Progenitor cell of endocrine pancreas (in vitro differentiated cells): Measurements from ENCODE around the gene C7orf33. TPM values are rescaled to one million over a fixed set of nuclear protein-coding genes. Genes with fewer than 3 reads are reported as not detected.

ENCODE experiments used
- DNase-seq: peaks from one replicate; pipeline ENCODE4 v3.0.0; 2021; ENCODE audit warnings: low spot score; ENCODE audit not compliant: unreplicated experiment
- H3K27ac Mint-ChIP-seq: 2 replicates; pipeline ENCODE4 v1.8.0; 2021; ENCODE audit warnings: mild to moderate bottlenecking, moderate library complexity, mixed read lengths
- H3K27me3 Mint-ChIP-seq: 2 replicates; pipeline ENCODE4 v1.8.0; 2021; ENCODE audit warnings: mixed read lengths
- H3K36me3 Mint-ChIP-seq: 2 replicates; pipeline ENCODE4 v1.8.0; 2022; ENCODE audit warnings: mixed read lengths; ENCODE audit not compliant: insufficient read depth
- H3K4me1 Mint-ChIP-seq: 2 replicates; pipeline ENCODE4 v1.8.0; 2021; ENCODE audit warnings: low read depth, mixed read lengths
- H3K4me3 Mint-ChIP-seq: 2 replicates; pipeline ENCODE4 v1.8.0; 2021; ENCODE audit warnings: low read depth, mild to moderate bottlenecking, moderate library complexity, mixed read lengths
- H3K9me3 Mint-ChIP-seq: 2 replicates; pipeline ENCODE4 v1.8.0; 2021; ENCODE audit warnings: low read depth, mixed read lengths
- total RNA-seq: library from RNA; stranded (reverse); gene quantifications from 2 replicates; pipeline ENCODE4 v1.2.1, GENCODE V29; 2021
- TF ChIP-seq, protein P1 (sequence below): fragments of 200-600 bp; sonication (generic); IDR thresholded peaks from one replicate; pipeline ENCODE4 v1.5.0; 2021; ENCODE audit warnings: antibody characterized with exemption, mild to moderate bottlenecking; ENCODE audit not compliant: unreplicated experiment

Gene C7orf33
- total RNA-seq, 1 donor from 2014 or later, result not detected

DNA sequence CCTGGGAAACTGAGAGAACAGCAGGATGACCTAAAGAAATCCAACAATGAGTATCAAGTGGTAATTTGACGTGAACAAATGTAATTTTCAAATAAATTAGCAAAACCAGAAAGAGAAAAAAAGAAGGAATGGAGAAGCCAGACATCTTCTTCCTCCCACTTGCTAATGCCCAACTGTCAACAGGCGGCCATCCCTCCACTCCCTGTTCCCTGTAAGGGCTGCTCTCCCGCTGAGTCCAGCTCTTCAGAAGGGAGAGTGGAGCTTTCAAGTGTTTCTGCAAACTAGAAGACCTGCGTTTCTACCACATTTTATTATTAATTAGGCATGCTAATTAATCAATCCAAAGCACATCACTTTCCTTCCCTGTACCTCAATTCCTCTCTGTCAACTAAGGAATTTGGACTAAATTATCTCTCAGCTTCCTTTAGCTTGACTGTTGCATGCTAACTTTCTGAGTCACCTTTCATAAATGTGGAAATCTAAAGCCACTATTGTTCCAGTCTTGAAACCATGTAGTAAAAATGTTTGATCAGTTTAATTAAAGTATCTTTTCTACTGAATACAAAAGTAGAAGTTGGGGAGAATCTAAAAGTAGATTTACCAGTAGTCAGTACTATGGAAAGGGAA is 59.8 kb downstream of the C7orf33 start:
- H3K36me3 Mint-ChIP-seq, result no peaks in the 10 kb centered on the region
- H3K27ac Mint-ChIP-seq, result no peak overlapping the region
- DNase-seq, result no peak
- TF ChIP-seq, protein P1, sequence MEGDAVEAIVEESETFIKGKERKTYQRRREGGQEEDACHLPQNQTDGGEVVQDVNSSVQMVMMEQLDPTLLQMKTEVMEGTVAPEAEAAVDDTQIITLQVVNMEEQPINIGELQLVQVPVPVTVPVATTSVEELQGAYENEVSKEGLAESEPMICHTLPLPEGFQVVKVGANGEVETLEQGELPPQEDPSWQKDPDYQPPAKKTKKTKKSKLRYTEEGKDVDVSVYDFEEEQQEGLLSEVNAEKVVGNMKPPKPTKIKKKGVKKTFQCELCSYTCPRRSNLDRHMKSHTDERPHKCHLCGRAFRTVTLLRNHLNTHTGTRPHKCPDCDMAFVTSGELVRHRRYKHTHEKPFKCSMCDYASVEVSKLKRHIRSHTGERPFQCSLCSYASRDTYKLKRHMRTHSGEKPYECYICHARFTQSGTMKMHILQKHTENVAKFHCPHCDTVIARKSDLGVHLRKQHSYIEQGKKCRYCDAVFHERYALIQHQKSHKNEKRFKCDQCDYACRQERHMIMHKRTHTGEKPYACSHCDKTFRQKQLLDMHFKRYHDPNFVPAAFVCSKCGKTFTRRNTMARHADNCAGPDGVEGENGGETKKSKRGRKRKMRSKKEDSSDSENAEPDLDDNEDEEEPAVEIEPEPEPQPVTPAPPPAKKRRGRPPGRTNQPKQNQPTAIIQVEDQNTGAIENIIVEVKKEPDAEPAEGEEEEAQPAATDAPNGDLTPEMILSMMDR, result no peak
- no peaks in the 10 kb centered on the region for H3K9me3 Mint-ChIP-seq
- H3K4me3 Mint-ChIP-seq, result no peak overlapping the region
- H3K4me1 Mint-ChIP-seq, result peaks cover 9% of the 10 kb centered on the region
- H3K27me3 Mint-ChIP-seq, result no peaks in the 10 kb centered on the region

DNA sequence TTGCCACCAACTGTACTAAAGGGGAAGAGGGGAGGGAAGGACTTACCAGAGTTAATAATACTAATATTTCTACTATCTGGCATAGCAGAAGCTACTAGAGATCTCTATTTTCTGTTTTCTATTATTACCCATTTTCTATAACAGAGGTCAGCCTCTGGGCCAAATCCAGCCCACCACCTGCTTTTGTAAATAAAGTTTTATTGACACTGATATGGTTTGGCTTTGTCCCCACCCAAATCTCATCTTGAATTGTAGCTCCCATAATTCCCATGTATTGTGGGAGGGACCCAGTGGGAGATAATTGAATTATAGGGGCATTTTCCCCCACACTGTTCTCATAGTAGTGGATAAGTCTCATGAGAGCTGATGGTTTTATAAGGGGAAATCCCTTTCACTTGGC is 62.2 kb downstream of the C7orf33 start:
- no peaks in the 10 kb centered on the region for H3K9me3 Mint-ChIP-seq
- no peaks in the 10 kb centered on the region for H3K36me3 Mint-ChIP-seq
- peaks cover 9% of the 10 kb centered on the region for H3K4me1 Mint-ChIP-seq
- TF ChIP-seq, protein P1, result no peak
- no peak overlapping the region for H3K27ac Mint-ChIP-seq
- DNase-seq, result no peak
- no peak overlapping the region for H3K4me3 Mint-ChIP-seq
- H3K27me3 Mint-ChIP-seq, result no peaks in the 10 kb centered on the region

DNA sequence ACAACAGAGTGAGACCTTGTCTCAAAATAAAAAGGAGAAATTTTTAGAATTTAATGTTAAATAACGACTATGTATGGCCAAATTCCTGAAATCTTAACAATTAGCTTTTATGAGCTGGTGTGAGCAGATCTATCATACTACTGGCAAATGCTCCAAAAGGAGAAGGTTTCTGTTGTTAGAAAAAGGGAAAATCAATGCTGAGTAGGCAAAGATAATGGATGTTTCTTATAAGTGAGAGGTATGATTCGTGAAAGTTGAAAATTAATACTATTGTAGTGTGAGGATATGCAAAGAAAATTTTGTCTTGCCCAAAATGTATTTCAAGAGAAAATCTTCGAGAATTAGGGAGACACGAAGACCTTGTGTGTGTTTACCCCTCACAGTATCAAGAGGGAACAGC is 67.4 kb downstream of the C7orf33 start:
- TF ChIP-seq, protein P1, result no peak
- no peaks in the 10 kb centered on the region for H3K4me1 Mint-ChIP-seq
- no peak for DNase-seq
- peaks cover 3% of the 10 kb centered on the region for H3K9me3 Mint-ChIP-seq
- no peak overlapping the region for H3K4me3 Mint-ChIP-seq
- H3K27ac Mint-ChIP-seq, result no peak overlapping the region
- no peaks in the 10 kb centered on the region for H3K27me3 Mint-ChIP-seq
- no peaks in the 10 kb centered on the region for H3K36me3 Mint-ChIP-seq

DNA sequence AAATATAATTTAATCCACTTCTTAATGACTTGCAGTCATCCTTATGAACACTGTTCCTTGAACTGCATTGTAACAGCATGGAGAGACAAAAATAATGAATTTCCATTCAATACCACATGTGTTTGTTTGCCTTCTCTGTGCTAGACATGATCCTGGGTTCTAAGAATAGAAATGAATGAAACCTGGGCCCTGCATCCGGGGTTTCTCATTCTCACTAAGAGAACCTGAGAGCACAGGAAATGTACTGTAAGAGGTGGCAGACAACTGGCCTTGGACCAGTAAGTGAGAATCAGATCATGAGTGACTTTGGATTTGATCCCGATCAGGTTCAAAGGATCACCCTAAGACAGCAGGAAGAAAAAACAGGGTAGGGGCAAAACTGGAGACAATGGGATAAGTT is 70.9 kb downstream of the C7orf33 start:
- H3K4me1 Mint-ChIP-seq, result no peaks in the 10 kb centered on the region
- DNase-seq, result no peak
- TF ChIP-seq, protein P1, result no peak
- no peaks in the 10 kb centered on the region for H3K27me3 Mint-ChIP-seq
- H3K36me3 Mint-ChIP-seq, result no peaks in the 10 kb centered on the region
- H3K9me3 Mint-ChIP-seq, result peaks cover 3% of the 10 kb centered on the region
- H3K4me3 Mint-ChIP-seq, result no peak overlapping the region
- no peak overlapping the region for H3K27ac Mint-ChIP-seq

DNA sequence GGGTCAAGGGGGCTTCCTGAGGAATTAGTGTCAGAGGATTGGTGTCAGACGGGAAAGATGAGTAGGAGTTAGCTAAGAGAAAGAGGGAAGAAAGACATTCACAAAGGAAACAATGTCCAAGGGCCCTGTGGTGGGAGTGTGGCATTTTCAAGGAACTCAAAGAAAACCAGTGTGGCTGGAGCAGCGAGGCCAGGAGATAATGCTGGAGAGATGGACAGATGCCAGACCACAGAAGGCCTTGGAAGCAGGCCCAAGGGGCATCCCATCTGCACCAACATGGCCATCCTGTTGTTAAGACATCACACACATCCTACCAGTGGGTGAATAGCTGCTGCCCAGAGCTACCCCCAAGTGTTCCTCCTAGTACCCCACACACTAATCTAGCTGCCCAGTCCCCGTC is 72.1 kb downstream of the C7orf33 start:
- TF ChIP-seq, protein P1, result no peak
- H3K4me3 Mint-ChIP-seq, result no peak overlapping the region
- DNase-seq, result no peak
- peaks cover 3% of the 10 kb centered on the region for H3K9me3 Mint-ChIP-seq
- no peaks in the 10 kb centered on the region for H3K27me3 Mint-ChIP-seq
- no peaks in the 10 kb centered on the region for H3K4me1 Mint-ChIP-seq
- no peak overlapping the region for H3K27ac Mint-ChIP-seq
- no peaks in the 10 kb centered on the region for H3K36me3 Mint-ChIP-seq
